NCI-H146 treated with DMSO at 0.1 percent for 48 hours (cell line): ENCODE measurements around the gene SRPX2.
"Not testable (repeated sequence)": the region's sequence is repeated elsewhere in the genome, so short reads cannot be mapped to it uniquely, and the experiment has no call there.

Experiments used
- DNase-seq: peaks from one replicate; lab custom pipeline; 2025; ENCODE audit not compliant: unreplicated experiment; lab: John Stamatoyannopoulos, UW

SRPX2 gene

GRCh38 chrX:100696699-100697351, 52.8 kb downstream of the SRPX2 start:
- DNase-seq = no peak

- DNase-seq = no peak
Measured at GRCh38 chrX:100698551-100698950, 54.6 kb downstream of the SRPX2 start.

- DNase-seq = no peak
Measured at GRCh38 chrX:100700809-100701208, 56.8 kb downstream of the SRPX2 start.

- DNase-seq = no peak
Measured at GRCh38 chrX:100704581-100705203, 60.7 kb downstream of the SRPX2 start.

- no peak for DNase-seq
Measured at GRCh38 chrX:100710816-100711215, 66.8 kb downstream of the SRPX2 start.

- DNase-seq = peak; percentile 8
Measured at GRCh38 chrX:100717363-100717762, 73.4 kb downstream of the SRPX2 start.

GRCh38 chrX:100719139-100719538, 75.1 kb downstream of the SRPX2 start:
- DNase-seq = no peak

- DNase-seq = peak; percentile 77
Measured at GRCh38 chrX:100720301-100720700, 76.3 kb downstream of the SRPX2 start.

- no peak for DNase-seq
Measured at GRCh38 chrX:100721328-100721727, 77.3 kb downstream of the SRPX2 start.

- DNase-seq = not testable (repeated sequence)
Measured at GRCh38 chrX:100724006-100724405, 80.0 kb downstream of the SRPX2 start.
